ENCODE measurements around the gene CASQ2.

Gene CASQ2

DNA sequence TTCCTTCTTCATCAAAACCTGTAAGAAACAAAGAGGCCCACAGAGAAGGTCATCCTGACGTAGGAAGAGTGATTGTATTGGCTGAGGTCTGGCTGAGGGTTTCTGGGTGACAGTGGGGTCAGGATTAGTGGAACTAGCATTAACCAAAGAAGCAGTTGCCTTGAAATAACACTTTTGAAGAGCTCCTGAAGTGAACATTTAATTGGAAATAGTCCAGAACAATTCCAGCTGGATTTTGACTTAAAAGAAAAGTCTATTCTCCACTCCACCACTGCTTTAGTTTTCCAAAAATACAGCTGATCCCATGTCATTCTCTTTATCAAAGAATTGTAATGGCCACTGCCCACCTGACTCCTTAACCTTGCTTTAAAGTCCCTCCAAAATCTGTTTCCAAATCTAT is 27.7 kb downstream of the CASQ2 start:
- H3K4me3 ChIP-seq (replicated peaks; ENCODE audit: low read depth, low read length), result no peak overlapping the region
- no peak for DNase-seq (ENCODE audit: extremely low read depth, low read depth)
- TF ChIP-seq, protein P1, sequence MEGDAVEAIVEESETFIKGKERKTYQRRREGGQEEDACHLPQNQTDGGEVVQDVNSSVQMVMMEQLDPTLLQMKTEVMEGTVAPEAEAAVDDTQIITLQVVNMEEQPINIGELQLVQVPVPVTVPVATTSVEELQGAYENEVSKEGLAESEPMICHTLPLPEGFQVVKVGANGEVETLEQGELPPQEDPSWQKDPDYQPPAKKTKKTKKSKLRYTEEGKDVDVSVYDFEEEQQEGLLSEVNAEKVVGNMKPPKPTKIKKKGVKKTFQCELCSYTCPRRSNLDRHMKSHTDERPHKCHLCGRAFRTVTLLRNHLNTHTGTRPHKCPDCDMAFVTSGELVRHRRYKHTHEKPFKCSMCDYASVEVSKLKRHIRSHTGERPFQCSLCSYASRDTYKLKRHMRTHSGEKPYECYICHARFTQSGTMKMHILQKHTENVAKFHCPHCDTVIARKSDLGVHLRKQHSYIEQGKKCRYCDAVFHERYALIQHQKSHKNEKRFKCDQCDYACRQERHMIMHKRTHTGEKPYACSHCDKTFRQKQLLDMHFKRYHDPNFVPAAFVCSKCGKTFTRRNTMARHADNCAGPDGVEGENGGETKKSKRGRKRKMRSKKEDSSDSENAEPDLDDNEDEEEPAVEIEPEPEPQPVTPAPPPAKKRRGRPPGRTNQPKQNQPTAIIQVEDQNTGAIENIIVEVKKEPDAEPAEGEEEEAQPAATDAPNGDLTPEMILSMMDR (IDR thresholded peaks at IDR 0.05; ENCODE audit: low read depth, low read length, missing control alignments), result no peak

DNA sequence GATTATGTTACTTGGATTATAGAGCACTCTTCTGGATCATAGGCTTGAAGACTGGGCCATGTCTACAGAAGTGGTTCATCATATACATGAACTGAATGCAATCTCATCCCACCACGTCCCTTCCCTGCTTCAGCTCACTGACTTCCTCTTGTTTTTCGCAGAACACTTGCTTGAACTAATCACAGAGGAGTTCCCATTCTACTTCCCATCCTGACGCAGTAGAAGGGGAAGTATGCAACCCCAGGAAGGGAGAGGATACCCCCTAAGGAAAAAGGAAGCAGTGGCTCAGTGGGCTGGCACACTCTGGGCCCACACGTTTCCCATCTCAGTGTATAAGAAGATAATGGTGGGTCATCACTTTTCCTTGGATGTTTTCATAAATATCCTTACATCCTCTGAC is 36.2 kb downstream of the CASQ2 start:
- no peak for DNase-seq (ENCODE audit: extremely low read depth, low read depth)
- H3K4me3 ChIP-seq (replicated peaks; ENCODE audit: low read depth, low read length), result no peak overlapping the region
- TF ChIP-seq, protein P1 (IDR thresholded peaks at IDR 0.05; ENCODE audit: low read depth, low read length, missing control alignments), result no peak

DNA sequence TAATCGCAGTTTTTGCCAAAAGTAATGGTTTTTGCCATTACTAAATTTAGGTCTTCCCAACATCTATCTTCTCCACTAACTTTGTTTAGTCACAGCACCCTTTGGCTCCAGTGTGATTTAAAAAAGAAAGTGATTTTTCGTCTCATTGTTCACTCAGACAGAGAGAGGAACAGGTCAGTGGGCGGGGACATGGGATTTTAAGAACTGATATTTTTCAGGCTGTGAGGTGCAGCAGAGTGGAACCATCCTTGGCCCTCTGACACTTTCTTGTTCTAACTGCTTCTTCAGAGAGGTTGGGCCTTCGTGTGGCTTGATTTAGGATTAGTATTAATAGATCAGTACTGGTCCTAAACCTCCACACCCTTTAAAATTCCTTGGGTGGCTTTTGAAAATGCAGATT is 38.8 kb downstream of the CASQ2 start:
- no peak for DNase-seq (ENCODE audit: extremely low read depth, low read depth)
- TF ChIP-seq, protein P1 (IDR thresholded peaks at IDR 0.05; ENCODE audit: low read depth, low read length, missing control alignments), result no peak
- no peak overlapping the region for H3K4me3 ChIP-seq (replicated peaks; ENCODE audit: low read depth, low read length)

DNA sequence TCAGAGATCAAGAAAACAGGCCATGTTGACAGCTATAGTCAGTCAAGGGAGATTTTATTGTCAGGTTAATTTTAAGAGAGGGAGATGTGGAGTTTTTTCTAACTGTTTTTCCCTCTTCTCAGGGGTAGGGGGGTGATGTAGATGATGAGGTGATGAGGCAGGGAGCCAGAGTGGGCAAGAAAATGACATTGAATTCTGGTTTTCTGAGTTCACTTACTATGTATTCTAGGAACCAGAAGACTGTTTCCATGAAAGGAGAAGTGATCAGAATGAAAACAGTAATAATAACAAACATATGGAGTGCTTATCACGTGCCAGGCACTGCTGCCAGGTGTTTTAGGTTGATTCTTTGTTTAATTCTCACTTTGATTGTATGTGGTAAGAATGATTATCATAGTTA is 40.2 kb downstream of the CASQ2 start:
- H3K4me3 ChIP-seq (replicated peaks; ENCODE audit: low read depth, low read length), result no peak overlapping the region
- TF ChIP-seq, protein P1 (IDR thresholded peaks at IDR 0.05; ENCODE audit: low read depth, low read length, missing control alignments), result no peak

DNA sequence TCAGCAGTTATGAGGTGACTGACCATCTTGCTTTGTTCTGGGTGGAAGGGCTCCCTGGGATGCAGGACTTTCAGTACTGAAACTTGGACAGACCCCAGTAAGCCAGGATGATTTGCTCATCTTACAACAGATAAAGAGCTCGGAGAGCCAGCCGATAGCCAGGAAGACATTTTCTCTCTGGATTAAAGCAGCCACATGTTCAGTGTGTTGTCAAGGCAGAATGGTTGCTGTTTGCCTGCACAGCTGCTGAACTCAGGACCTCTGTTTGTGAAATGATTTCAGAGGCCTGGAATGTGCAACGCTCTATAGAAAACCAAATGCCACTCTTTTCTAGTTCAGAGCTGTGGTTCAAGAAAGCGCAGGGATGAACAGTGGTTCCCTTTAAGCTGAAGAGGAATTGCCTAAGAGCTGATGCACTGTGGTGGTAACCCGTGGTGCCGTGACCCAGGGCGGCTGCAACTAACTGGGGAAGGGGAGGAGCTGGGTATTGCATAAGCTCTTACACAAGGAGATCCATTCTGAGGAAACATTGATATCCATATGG is 40.7 kb downstream of the CASQ2 start:
- TF ChIP-seq, protein P1 (IDR thresholded peaks at IDR 0.05; ENCODE audit: low read depth, low read length, missing control alignments), result no peak
- no peak overlapping the region for H3K4me3 ChIP-seq (replicated peaks; ENCODE audit: low read depth, low read length)
- DNase-seq (ENCODE audit: extremely low read depth, low read depth), result peak; percentile 84

More for the DNA sequence above, 40.2 kb downstream of the CASQ2 start:
- no peak for DNase-seq (ENCODE audit: extremely low read depth, low read depth)

DNA sequence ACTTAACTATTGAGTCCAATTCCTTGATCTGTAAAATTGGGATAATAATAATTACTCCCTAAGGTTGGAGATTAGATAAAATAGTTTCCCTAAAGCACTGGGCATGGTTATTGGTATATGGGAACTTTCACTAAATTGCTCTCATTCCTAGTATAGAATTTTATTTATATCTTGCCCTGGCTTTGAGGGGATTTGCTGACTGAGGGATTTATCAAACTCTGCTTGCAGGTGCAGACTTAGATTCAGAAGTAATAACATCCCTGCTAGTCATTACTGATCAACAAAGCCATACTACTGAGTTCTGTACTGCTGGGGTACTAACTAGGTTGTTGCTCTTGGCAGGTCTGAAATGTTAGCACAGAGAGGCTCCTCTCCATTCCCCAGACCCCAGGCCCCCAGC is 41.9 kb downstream of the CASQ2 start:
- DNase-seq (ENCODE audit: extremely low read depth, low read depth), result no peak

More for the DNA sequence above, 41.9 kb downstream of the CASQ2 start:
- TF ChIP-seq, protein P1 (IDR thresholded peaks at IDR 0.05; ENCODE audit: low read depth, low read length, missing control alignments), result no peak
- no peak overlapping the region for H3K4me3 ChIP-seq (replicated peaks; ENCODE audit: low read depth, low read length)
